ENCODE measurements around the gene CRY2.

CRY2 gene

GRCh38 chr11:45846974-45847910 lies at the start of gene CRY2:
TSS of gene CRY2 (plus strand) at chr11:45847475. CDS start at chr11:45847491, 16 bp downstream.
- Histone ChIP-seq H3K4me3 (ENCODE audit: low read length) (peak within 1 kb of the TSS; percentile 91), H3K9me3 (ENCODE audit: control insufficient read depth, low read length) (no peaks in the 10 kb centered on the region), H3K4me1 (ENCODE audit: control insufficient read depth, insufficient read depth, low read length) (peaks cover 53% of the 10 kb centered on the region), H3K36me3 (ENCODE audit: control insufficient read depth, insufficient read depth, low read length, severe bottlenecking) (no peaks in the 10 kb centered on the region), H3K9ac (ENCODE audit: low read length) (peak within 1 kb of the TSS; percentile 97), H3K27me3 (replicated peaks; ENCODE audit: control insufficient read depth, insufficient read depth, low read length) (no peaks in the 10 kb centered on the region)
- DNase-seq (ENCODE audit: low read depth): peak; percentile 99

GRCh38 chr11:45798793-45799441 lies 48.4 kb upstream of the CRY2 start:
- Histone ChIP-seq H3K9me3 (ENCODE audit: control insufficient read depth, low read length) (no peaks in the 10 kb centered on the region), H3K36me3 (ENCODE audit: control insufficient read depth, insufficient read depth, low read length, severe bottlenecking) (no peaks in the 10 kb centered on the region), H3K4me3 (ENCODE audit: low read length) (no peak overlapping the region), H3K27me3 (replicated peaks; ENCODE audit: control insufficient read depth, insufficient read depth, low read length) (peaks cover 7% of the 10 kb centered on the region), H3K4me1 (ENCODE audit: control insufficient read depth, insufficient read depth, low read length) (peaks cover 10% of the 10 kb centered on the region), H3K9ac (ENCODE audit: low read length) (no peak overlapping the region)
- no peak for DNase-seq (ENCODE audit: low read depth)

- no peak for DNase-seq (ENCODE audit: low read depth)
- peaks cover 10% of the 10 kb centered on the region for H3K4me1 ChIP-seq (ENCODE audit: control insufficient read depth, insufficient read depth, low read length)
- peaks cover under 1% of the 10 kb centered on the region for H3K27me3 ChIP-seq (replicated peaks; ENCODE audit: control insufficient read depth, insufficient read depth, low read length)
- H3K36me3 ChIP-seq (ENCODE audit: control insufficient read depth, insufficient read depth, low read length, severe bottlenecking): no peaks in the 10 kb centered on the region
- H3K4me3 ChIP-seq (ENCODE audit: low read length): no peak overlapping the region
- no peak overlapping the region for H3K9ac ChIP-seq (ENCODE audit: low read length)
- H3K9me3 ChIP-seq (ENCODE audit: control insufficient read depth, low read length): no peaks in the 10 kb centered on the region
These were observed 47.7 kb upstream of the CRY2 start for GRCh38 chr11:45799562-45799961.

- Histone ChIP-seq H3K9ac (ENCODE audit: low read length) (no peak overlapping the region), H3K4me1 (ENCODE audit: control insufficient read depth, insufficient read depth, low read length) (peaks cover 10% of the 10 kb centered on the region), H3K4me3 (ENCODE audit: low read length) (no peak overlapping the region), H3K27me3 (replicated peaks; ENCODE audit: control insufficient read depth, insufficient read depth, low read length) (no peaks in the 10 kb centered on the region), H3K9me3 (ENCODE audit: control insufficient read depth, low read length) (no peaks in the 10 kb centered on the region), H3K36me3 (ENCODE audit: control insufficient read depth, insufficient read depth, low read length, severe bottlenecking) (no peaks in the 10 kb centered on the region)
- no peak for DNase-seq (ENCODE audit: low read depth)
These were observed 47.0 kb upstream of the CRY2 start for GRCh38 chr11:45800261-45800660.

GRCh38 chr11:45801723-45802315 lies 45.5 kb upstream of the CRY2 start:
- peaks cover 21% of the 10 kb centered on the region for H3K4me1 ChIP-seq (ENCODE audit: control insufficient read depth, insufficient read depth, low read length)
- no peak overlapping the region for H3K4me3 ChIP-seq (ENCODE audit: low read length)
- H3K36me3 ChIP-seq (ENCODE audit: control insufficient read depth, insufficient read depth, low read length, severe bottlenecking): no peaks in the 10 kb centered on the region
- H3K27me3 ChIP-seq (replicated peaks; ENCODE audit: control insufficient read depth, insufficient read depth, low read length): no peaks in the 10 kb centered on the region
- H3K9ac ChIP-seq (ENCODE audit: low read length): no peak overlapping the region
- no peaks in the 10 kb centered on the region for H3K9me3 ChIP-seq (ENCODE audit: control insufficient read depth, low read length)
- DNase-seq (ENCODE audit: low read depth): no peak

- no peaks in the 10 kb centered on the region for H3K27me3 ChIP-seq (replicated peaks; ENCODE audit: control insufficient read depth, insufficient read depth, low read length)
- no peak overlapping the region for H3K4me3 ChIP-seq (ENCODE audit: low read length)
- DNase-seq (ENCODE audit: low read depth): no peak
- no peak overlapping the region for H3K9ac ChIP-seq (ENCODE audit: low read length)
- H3K36me3 ChIP-seq (ENCODE audit: control insufficient read depth, insufficient read depth, low read length, severe bottlenecking): no peaks in the 10 kb centered on the region
- peaks cover 25% of the 10 kb centered on the region for H3K4me1 ChIP-seq (ENCODE audit: control insufficient read depth, insufficient read depth, low read length)
- H3K9me3 ChIP-seq (ENCODE audit: control insufficient read depth, low read length): no peaks in the 10 kb centered on the region
These were observed 44.6 kb upstream of the CRY2 start for GRCh38 chr11:45802531-45803317.

- peaks cover 4% of the 10 kb centered on the region for H3K36me3 ChIP-seq (ENCODE audit: control insufficient read depth, insufficient read depth, low read length, severe bottlenecking)
- H3K4me1 ChIP-seq (ENCODE audit: control insufficient read depth, insufficient read depth, low read length): peaks cover 33% of the 10 kb centered on the region
- H3K27me3 ChIP-seq (replicated peaks; ENCODE audit: control insufficient read depth, insufficient read depth, low read length): no peaks in the 10 kb centered on the region
- peak overlapping the region; percentile 97 for H3K4me3 ChIP-seq (ENCODE audit: low read length)
- peak overlapping the region; percentile 96 for H3K9ac ChIP-seq (ENCODE audit: low read length)
- H3K9me3 ChIP-seq (ENCODE audit: control insufficient read depth, low read length): no peaks in the 10 kb centered on the region
- peak; percentile 86 for DNase-seq (ENCODE audit: low read depth)
These were observed 43.1 kb upstream of the CRY2 start for GRCh38 chr11:45803971-45804760.

- peak; percentile 99 for DNase-seq (ENCODE audit: low read depth)
- Histone ChIP-seq H3K4me1 (ENCODE audit: control insufficient read depth, insufficient read depth, low read length) (peaks cover 37% of the 10 kb centered on the region), H3K4me3 (ENCODE audit: low read length) (peak within 1 kb of the TSS; percentile 97), H3K36me3 (ENCODE audit: control insufficient read depth, insufficient read depth, low read length, severe bottlenecking) (peaks cover 7% of the 10 kb centered on the region), H3K9me3 (ENCODE audit: control insufficient read depth, low read length) (no peaks in the 10 kb centered on the region), H3K9ac (ENCODE audit: low read length) (peak within 1 kb of the TSS; percentile 96), H3K27me3 (replicated peaks; ENCODE audit: control insufficient read depth, insufficient read depth, low read length) (no peaks in the 10 kb centered on the region)
These were observed 42.4 kb upstream of the CRY2 start, which contains the start of gene SLC35C1 for GRCh38 chr11:45804761-45805304. TSS of gene SLC35C1 (plus strand) at chr11:45805149. CDS start at chr11:45805802, 653 bp downstream.

- Histone ChIP-seq H3K9ac (ENCODE audit: low read length) (peak overlapping the region; percentile 96), H3K9me3 (ENCODE audit: control insufficient read depth, low read length) (no peaks in the 10 kb centered on the region), H3K4me1 (ENCODE audit: control insufficient read depth, insufficient read depth, low read length) (peaks cover 37% of the 10 kb centered on the region), H3K36me3 (ENCODE audit: control insufficient read depth, insufficient read depth, low read length, severe bottlenecking) (peaks cover 7% of the 10 kb centered on the region), H3K4me3 (ENCODE audit: low read length) (peak overlapping the region; percentile 97), H3K27me3 (replicated peaks; ENCODE audit: control insufficient read depth, insufficient read depth, low read length) (no peaks in the 10 kb centered on the region)
- DNase-seq (ENCODE audit: low read depth): peak; percentile 70
These were observed 41.8 kb upstream of the CRY2 start for GRCh38 chr11:45805305-45806071.
